HepG2 (cell line): Measurements from ENCODE around the gene ALG14.

Source experiments
- CTCF ChIP-seq: sonication (generic); formaldehyde crosslinking; IDR thresholded peaks from 2 replicates; pipeline ENCODE4 v1.5.0; 2020; ENCODE audit warnings: mild to moderate bottlenecking, missing genetic modification reagents, moderate library complexity
- MAX ChIP-seq: IDR thresholded peaks from 2 replicates; pipeline ENCODE4 v1.6.1; 2012; ENCODE audit warnings: inconsistent platforms

- no peak for TF ChIP-seq MAX
- TF ChIP-seq CTCF (CRISPR knock-in tag) = no peak
These were observed 99.3 kb downstream of the ALG14 start for GRCh38 chr1:94973309-94973922.
